H9 (cell line): ENCODE measurements around the gene CTIF. TPM values are rescaled to one million over a fixed set of nuclear protein-coding genes. Genes with fewer than 3 reads are reported as not detected.
A peak's percentile ranks its signal among the peaks of the same experiment; 100 is the strongest.

Source experiments
- DNase-seq: peaks from one replicate; pipeline ENCODE4 v3.0.0-alpha.2; 2017
- H2AFZ ChIP-seq: one replicate; pipeline ENCODE4 v1.6.1; 2013; ENCODE audit warnings: mild to moderate bottlenecking, low read length, control low read depth, moderate library complexity
- H2AK5ac ChIP-seq: 2 replicates; pipeline ENCODE4 v1.6.1; 2013; ENCODE audit warnings: low read length, control low read depth, mixed read lengths; ENCODE audit not compliant: insufficient read length
- H2BK120ac ChIP-seq: one replicate; pipeline ENCODE4 v1.6.1; 2013; ENCODE audit warnings: low read depth, mild to moderate bottlenecking, low read length, control low read depth, inconsistent platforms; ENCODE audit not compliant: poor library complexity, severe bottlenecking
- H2BK12ac ChIP-seq: 2 replicates; pipeline ENCODE4 v1.6.1; 2013; ENCODE audit warnings: low read length, control low read depth, mixed read lengths, low read depth; ENCODE audit not compliant: insufficient read length
- H2BK15ac ChIP-seq: 2 replicates; pipeline ENCODE4 v1.6.1; 2013; ENCODE audit warnings: low read depth, low read length, control low read depth
- H2BK20ac ChIP-seq: one replicate; pipeline ENCODE4 v1.6.1; 2013; ENCODE audit warnings: low read depth, mild to moderate bottlenecking, low read length, control low read depth, inconsistent platforms; ENCODE audit not compliant: poor library complexity, severe bottlenecking
- H2BK5ac ChIP-seq: 2 replicates; pipeline ENCODE4 v1.6.1; 2013; ENCODE audit warnings: low read length, control low read depth, mixed read lengths; ENCODE audit not compliant: insufficient read length
- H3K14ac ChIP-seq: 2 replicates; pipeline ENCODE4 v1.6.1; 2013; ENCODE audit warnings: low read length, control low read depth; ENCODE audit not compliant: insufficient read depth
- H3K18ac ChIP-seq: 2 replicates; pipeline ENCODE4 v1.6.1; 2013; ENCODE audit warnings: low read depth, mild to moderate bottlenecking, mixed read lengths, low read length, control low read depth; ENCODE audit not compliant: insufficient read length
- H3K23ac ChIP-seq: 2 replicates; pipeline ENCODE4 v1.6.1; 2013; ENCODE audit warnings: low read length, control low read depth, mixed read lengths, low read depth; ENCODE audit not compliant: insufficient read length
- H3K23me2 ChIP-seq: 2 replicates; pipeline ENCODE4 v1.6.1; 2013; ENCODE audit warnings: low read depth, mild to moderate bottlenecking, mixed read lengths, low read length, control low read depth; ENCODE audit not compliant: insufficient read length, poor library complexity, severe bottlenecking
- H3K27ac ChIP-seq: 2 replicates; pipeline ENCODE4 v1.5.1; 2013; ENCODE audit warnings: low read length, control low read depth, mixed read lengths, low read depth; ENCODE audit not compliant: insufficient read length
- H3K27me3 ChIP-seq: 2 replicates; pipeline ENCODE4 v1.6.1; 2013; ENCODE audit warnings: low read length, control low read depth, inconsistent platforms; ENCODE audit not compliant: insufficient read depth
- H3K4ac ChIP-seq: 2 replicates; pipeline ENCODE4 v1.6.1; 2013; ENCODE audit warnings: low read depth, mild to moderate bottlenecking, control low read depth, inconsistent platforms, low read length, moderate library complexity
- H3K4me1 ChIP-seq: 2 replicates; pipeline ENCODE4 v1.6.1; 2013; ENCODE audit warnings: low read length, control low read depth, inconsistent platforms; ENCODE audit not compliant: insufficient read depth
- H3K4me2 ChIP-seq: 2 replicates; pipeline ENCODE4 v1.6.1; 2013; ENCODE audit warnings: low read length, control low read depth, mixed read lengths; ENCODE audit not compliant: insufficient read length, insufficient read depth
- H3K56ac ChIP-seq: 2 replicates; pipeline ENCODE4 v1.6.1; 2013; ENCODE audit warnings: low read depth, mild to moderate bottlenecking, mixed read lengths, low read length, control low read depth; ENCODE audit not compliant: insufficient read length
- H3K79me1 ChIP-seq: 2 replicates; pipeline ENCODE4 v1.6.1; 2013; ENCODE audit warnings: low read depth, mild to moderate bottlenecking, moderate library complexity, low read length, control low read depth, inconsistent platforms; ENCODE audit not compliant: insufficient read depth, poor library complexity, severe bottlenecking
- H3K79me2 ChIP-seq: 2 replicates; pipeline ENCODE4 v1.6.1; 2013; ENCODE audit warnings: low read length, control low read depth, inconsistent platforms; ENCODE audit not compliant: insufficient read depth
- H3K9ac ChIP-seq: 2 replicates; pipeline ENCODE4 v1.6.1; 2013; ENCODE audit warnings: low read length, control low read depth, mixed read lengths; ENCODE audit not compliant: insufficient read length; ENCODE audit errors: extremely low read depth
- H3K9me3 ChIP-seq: one replicate; pipeline ENCODE4 v1.6.1; 2013; ENCODE audit warnings: low read depth, low read length, inconsistent platforms; ENCODE audit not compliant: control insufficient read depth
- H3T11ph ChIP-seq: one replicate; pipeline ENCODE4 v1.6.1; 2013; ENCODE audit warnings: mild to moderate bottlenecking, low read length, control low read depth, inconsistent platforms
- H4K20me1 ChIP-seq: one replicate; pipeline ENCODE4 v1.6.1; 2013; ENCODE audit not compliant: control insufficient read depth, insufficient read length, insufficient read depth
- H4K5ac ChIP-seq: 2 replicates; pipeline ENCODE4 v1.6.1; 2013; ENCODE audit warnings: low read depth, mild to moderate bottlenecking, mixed read lengths, low read length, control low read depth; ENCODE audit not compliant: insufficient read length
- H4K8ac ChIP-seq: replicated peaks from 2 replicates; pipeline ENCODE4 v1.6.1; 2013; ENCODE audit warnings: low read length, control low read depth, mixed read lengths, low read depth; ENCODE audit not compliant: insufficient read length
- H4K91ac ChIP-seq: 2 replicates; pipeline ENCODE4 v1.6.1; 2013; ENCODE audit warnings: low read depth, mild to moderate bottlenecking, moderate library complexity, mixed read lengths, low read length, control low read depth; ENCODE audit not compliant: insufficient read length
- H3K27ac Mint-ChIP-seq, 3 experiments: 2 replicates in 2 of 3; 3 replicates in 1 of 3; pipeline ENCODE4 v1.8.0; 2020 to 2021; ENCODE audit warnings: mixed read lengths in 3 of 3, mild to moderate bottlenecking in 1 of 3, moderate library complexity in 1 of 3
- H3K27me3 Mint-ChIP-seq: 2 replicates; pipeline ENCODE4 v1.8.0; 2021; ENCODE audit warnings: low read depth, mild to moderate bottlenecking, moderate library complexity, mixed read lengths
- H3K36me3 Mint-ChIP-seq, 3 experiments: 2 replicates in 2 of 3; 3 replicates in 1 of 3; pipeline ENCODE4 v1.8.0; 2020 to 2021; ENCODE audit warnings: low read depth in 3 of 3, mixed read lengths in 3 of 3; ENCODE audit not compliant: insufficient read depth in 1 of 3
- H3K4me1 Mint-ChIP-seq, 2 experiments: 2 replicates each; pipeline ENCODE4 v1.8.0; 2020; ENCODE audit warnings: mixed read lengths in 2 of 2
- H3K4me3 Mint-ChIP-seq, 2 experiments: 2 replicates in 1 of 2; 3 replicates in 1 of 2; pipeline ENCODE4 v1.8.0; 2020 to 2021; ENCODE audit warnings: mild to moderate bottlenecking in 2 of 2, mixed read lengths in 2 of 2, moderate library complexity in 1 of 2
- H3K9me3 Mint-ChIP-seq, 2 experiments: 2 replicates in 1 of 2; 3 replicates in 1 of 2; pipeline ENCODE4 v1.8.0; 2020; ENCODE audit warnings: mild to moderate bottlenecking in 2 of 2, mixed read lengths in 2 of 2, moderate library complexity in 1 of 2
- CTCF ChIP-seq: fragments of 200-600 bp; sonication (generic); conservative IDR thresholded peaks from 3 replicates; pipeline ENCODE4 v1.8.0; 2021; ENCODE audit warnings: antibody characterized with exemption, mild to moderate bottlenecking
- WGBS: extraction: QIAGEN DNeasy Blood & Tissue Kit; methylation state at CpG from one replicate; pipeline ENCODE4 v1.1.7; 2013; ENCODE audit warnings: missing lambda C conversion rate, low lambda C conversion rate, mixed read lengths; ENCODE audit not compliant: insufficient read length; ENCODE audit errors: extremely low coverage; 5-methylcytosine and 5-hydroxymethylcytosine counted together
- total RNA-seq: library from RNA; stranded (reverse); gene quantifications from 2 replicates; pipeline ENCODE4 v1.2.1, GENCODE V29; 2021

The CTIF gene
- total RNA-seq, 1 experiment from 2014 or later: 15.8 TPM

GRCh38 chr18:48894799-48895346 is 356.0 kb downstream of the CTIF start:
- no peak overlapping the region for H3K14ac ChIP-seq
- H2BK15ac ChIP-seq: no peak overlapping the region
- no peak overlapping the region for H3K4ac ChIP-seq
- H2BK120ac ChIP-seq: no peak overlapping the region
- no CpG with 5 or more reads among the region's 5 CpGs for WGBS
- peak overlapping the region; percentile 11 for H3K18ac ChIP-seq
- no peak overlapping the region for H2BK20ac ChIP-seq
- H2BK12ac ChIP-seq: no peak overlapping the region
- H4K8ac ChIP-seq: no peak overlapping the region
- H3K56ac ChIP-seq: no peak overlapping the region
- no peak overlapping the region for H2AK5ac ChIP-seq
- H3K23ac ChIP-seq: no peak overlapping the region
- no peak overlapping the region for H3K27ac ChIP-seq
- no peak for DNase-seq
- peaks cover 0 to 3% of the 10 kb centered on the region in 2 experiments; a peak in 1 of 5 replicates for H3K9me3 Mint-ChIP-seq
- H3K9me3 ChIP-seq: no peaks in the 10 kb centered on the region
- peak overlapping the region in 2 of 3 experiments; percentile 21 to 37; a peak in 2 of 7 replicates for H3K27ac Mint-ChIP-seq
- no peaks in the 10 kb centered on the region for H4K20me1 ChIP-seq
- no peaks in the 10 kb centered on the region for H3K23me2 ChIP-seq
- no peak overlapping the region for H4K91ac ChIP-seq
- H2AFZ ChIP-seq: no peak overlapping the region
- H3K27me3 ChIP-seq: no peaks in the 10 kb centered on the region
- peaks cover 3% of the 10 kb centered on the region; the same call in 1 of the 2 replicates for H3K4me1 ChIP-seq
- no peak for TF ChIP-seq CTCF
- H4K5ac ChIP-seq: no peak overlapping the region
- H2BK5ac ChIP-seq: no peak overlapping the region
- H3K4me1 Mint-ChIP-seq: peaks cover 19 to 26% of the 10 kb centered on the region in 2 experiments
- no peak overlapping the region for H3T11ph ChIP-seq
- no peak overlapping the region for H3K9ac ChIP-seq
- H3K36me3 Mint-ChIP-seq: no peaks in the 10 kb centered on the region
- no peak overlapping the region for H3K4me3 Mint-ChIP-seq
- no peaks in the 10 kb centered on the region for H3K27me3 Mint-ChIP-seq
- H3K79me2 ChIP-seq: no peaks in the 10 kb centered on the region
- H3K79me1 ChIP-seq: no peaks in the 10 kb centered on the region
- no peak overlapping the region for H3K4me2 ChIP-seq
